T-helper 9 cell (primary cell): ENCODE data around the gene SLC38A8.

Source experiments
- DNase-seq: peaks from one replicate; pipeline ENCODE4 v3.0.0-alpha.2; 2020

SLC38A8 gene

GRCh38 chr16:84027625-84028024, 15.0 kb downstream of the SLC38A8 start:
- DNase-seq: no peak

GRCh38 chr16:84026606-84027005, 16.0 kb downstream of the SLC38A8 start:
- DNase-seq: no peak

- no peak for DNase-seq
These were observed 17.7 kb downstream of the SLC38A8 start for GRCh38 chr16:84024854-84025253.

GRCh38 chr16:84022644-84023043, 20.0 kb downstream of the SLC38A8 start:
- DNase-seq: no peak

- DNase-seq: no peak
These were observed 21.1 kb downstream of the SLC38A8 start for GRCh38 chr16:84021488-84021887.

GRCh38 chr16:84020353-84020752, 22.2 kb downstream of the SLC38A8 start:
- no peak for DNase-seq

GRCh38 chr16:84018710-84019109, 23.9 kb downstream of the SLC38A8 start:
- DNase-seq: no peak

- no peak for DNase-seq
These were observed 26.1 kb downstream of the SLC38A8 start for GRCh38 chr16:84016477-84016876.

- DNase-seq: no peak
These were observed 27.2 kb downstream of the SLC38A8 start for GRCh38 chr16:84015399-84015798.

- DNase-seq: no peak
These were observed 27.8 kb downstream of the SLC38A8 start for GRCh38 chr16:84014570-84015327.

GRCh38 chr16:84013787-84014569, 28.6 kb downstream of the SLC38A8 start:
- DNase-seq: peak; percentile 25

GRCh38 chr16:84009282-84009681, 33.3 kb downstream of the SLC38A8 start:
- DNase-seq: no peak

GRCh38 chr16:84007965-84008364, 34.6 kb downstream of the SLC38A8 start:
- no peak for DNase-seq

GRCh38 chr16:84007520-84007919, 35.1 kb downstream of the SLC38A8 start:
- DNase-seq: no peak

GRCh38 chr16:84005391-84005790, 37.2 kb downstream of the SLC38A8 start:
- no peak for DNase-seq

GRCh38 chr16:84004442-84004841, 38.2 kb downstream of the SLC38A8 start:
- no peak for DNase-seq

GRCh38 chr16:84003038-84003437, 39.6 kb downstream of the SLC38A8 start:
- no peak for DNase-seq

GRCh38 chr16:84001726-84002125, 40.9 kb downstream of the SLC38A8 start:
- no peak for DNase-seq

GRCh38 chr16:84000989-84001642, 41.5 kb downstream of the SLC38A8 start:
- DNase-seq: no peak

GRCh38 chr16:83998091-83998490, 44.5 kb downstream of the SLC38A8 start:
- no peak for DNase-seq

GRCh38 chr16:83996481-83997252, 45.9 kb downstream of the SLC38A8 start:
- DNase-seq: no peak

GRCh38 chr16:83995754-83996153, 46.8 kb downstream of the SLC38A8 start:
- DNase-seq: no peak

GRCh38 chr16:83994703-83995102, 47.9 kb downstream of the SLC38A8 start:
- no peak for DNase-seq
